ENCODE measurements around the gene ERP27. TPM values are rescaled to one million over a fixed set of nuclear protein-coding genes. Genes with fewer than 3 reads are reported as not detected.

Gene ERP27
- polyA plus RNA-seq, 1 donor (not counting 4 experiments of a cell fraction or from before 2014, with no cell fraction given) = 0.18 TPM

DNA sequence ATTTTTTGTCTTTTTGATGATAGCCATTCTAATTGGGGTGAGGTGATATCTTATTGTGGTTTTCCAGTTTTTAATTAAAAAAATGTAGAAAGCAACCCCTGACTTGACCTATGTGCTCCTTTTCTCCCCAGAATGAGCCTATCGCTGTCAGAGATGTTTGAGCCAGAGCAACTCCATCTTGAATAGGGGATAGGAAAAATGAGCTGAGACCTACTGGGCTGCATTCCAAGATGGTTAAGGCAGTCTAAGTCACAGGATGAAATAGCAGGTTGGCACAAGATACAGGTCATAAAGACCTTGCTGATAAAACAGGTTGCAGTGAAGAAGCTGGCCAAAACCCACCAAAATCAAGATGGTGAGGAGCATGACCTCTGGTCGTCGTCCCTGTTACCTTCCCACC, 13.8 kb downstream of the ERP27 start:
- Histone ChIP-seq H3K9me3 (ENCODE audit: control insufficient read depth, low read depth, low read length) (no peaks in the 10 kb centered on the region), H4K20me1 (ENCODE audit: control insufficient read depth, extremely low read depth, insufficient read depth, low read length) (no peaks in the 10 kb centered on the region), H3K4me1 (ENCODE audit: control insufficient read depth, extremely low read depth, insufficient read depth, low read length) (peaks cover 8% of the 10 kb centered on the region), H3K27me3 (ENCODE audit: control insufficient read depth, extremely low read depth, insufficient read depth, low read length) (no peaks in the 10 kb centered on the region), H3K27ac (ENCODE audit: control insufficient read depth, insufficient read depth, low read length) (no peak overlapping the region), H3K4me2 (ENCODE audit: control insufficient read depth, extremely low read depth, insufficient read depth, low read depth, low read length) (no peak overlapping the region), H3K36me3 (ENCODE audit: control insufficient read depth in 2 of 2, extremely low read depth in 1 of 2, insufficient read depth in 2 of 2, low read length in 2 of 2) (no peaks in the 10 kb centered on the region), H2AFZ (ENCODE audit: control insufficient read depth, low read length) (no peak overlapping the region), H3K4me3 (ENCODE audit: control insufficient read depth in 2 of 3, extremely low read depth in 1 of 3, insufficient read depth in 2 of 3, low read depth in 1 of 3, low read length in 3 of 3) (no peak overlapping the region), H3K79me2 (ENCODE audit: control insufficient read depth, insufficient read depth, low read length) (no peaks in the 10 kb centered on the region), H3K9me1 (ENCODE audit: control insufficient read depth, extremely low read depth, insufficient read depth, low read length) (no peaks in the 10 kb centered on the region), H3K9ac (ENCODE audit: control insufficient read depth, extremely low read depth, insufficient read depth, low read length) (no peak overlapping the region)
- dilution Hi-C loops (cut with MboI; ENCODE audit: extremely low pct_ligation_motif_present, low sequenced_read_pairs) = no loop called here
- FAIRE-seq = no peak
- DNase-seq (ENCODE audit: low read depth, low spot score) = no peak
- TF ChIP-seq, protein P1, sequence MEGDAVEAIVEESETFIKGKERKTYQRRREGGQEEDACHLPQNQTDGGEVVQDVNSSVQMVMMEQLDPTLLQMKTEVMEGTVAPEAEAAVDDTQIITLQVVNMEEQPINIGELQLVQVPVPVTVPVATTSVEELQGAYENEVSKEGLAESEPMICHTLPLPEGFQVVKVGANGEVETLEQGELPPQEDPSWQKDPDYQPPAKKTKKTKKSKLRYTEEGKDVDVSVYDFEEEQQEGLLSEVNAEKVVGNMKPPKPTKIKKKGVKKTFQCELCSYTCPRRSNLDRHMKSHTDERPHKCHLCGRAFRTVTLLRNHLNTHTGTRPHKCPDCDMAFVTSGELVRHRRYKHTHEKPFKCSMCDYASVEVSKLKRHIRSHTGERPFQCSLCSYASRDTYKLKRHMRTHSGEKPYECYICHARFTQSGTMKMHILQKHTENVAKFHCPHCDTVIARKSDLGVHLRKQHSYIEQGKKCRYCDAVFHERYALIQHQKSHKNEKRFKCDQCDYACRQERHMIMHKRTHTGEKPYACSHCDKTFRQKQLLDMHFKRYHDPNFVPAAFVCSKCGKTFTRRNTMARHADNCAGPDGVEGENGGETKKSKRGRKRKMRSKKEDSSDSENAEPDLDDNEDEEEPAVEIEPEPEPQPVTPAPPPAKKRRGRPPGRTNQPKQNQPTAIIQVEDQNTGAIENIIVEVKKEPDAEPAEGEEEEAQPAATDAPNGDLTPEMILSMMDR (optimal IDR thresholded peaks at IDR 0.05 in 1 of 3, IDR thresholded peaks at IDR 0.05 in 1 of 3, conservative IDR thresholded peaks at IDR 0.05 in 1 of 3; ENCODE audit: extremely low read depth in 1 of 3, insufficient read depth in 2 of 3, low read length in 3 of 3) = no peak
- no peak for TF ChIP-seq EZH2 (IDR thresholded peaks at IDR 0.05; ENCODE audit: low read length)

DNA sequence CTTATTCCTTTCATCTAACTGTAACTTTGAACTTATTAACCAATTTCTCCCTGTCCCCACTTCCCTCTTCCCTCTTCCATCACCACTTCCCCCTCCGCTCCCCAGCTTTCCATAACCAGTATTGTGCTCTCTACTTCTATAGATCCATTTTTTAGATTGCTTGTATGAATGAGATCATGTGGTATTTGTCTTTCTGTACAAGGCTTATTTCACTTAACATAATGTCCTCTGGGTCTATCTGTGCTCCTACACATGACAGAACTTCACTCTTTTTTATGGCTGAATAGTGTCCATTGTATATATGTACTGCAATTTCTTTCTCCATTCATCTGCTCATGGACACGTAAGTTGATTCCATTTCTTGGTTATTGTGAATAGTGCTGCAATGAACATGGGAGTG, 14.4 kb downstream of the ERP27 start:
- Histone ChIP-seq H3K9me1 (ENCODE audit: control insufficient read depth, extremely low read depth, insufficient read depth, low read length) (no peaks in the 10 kb centered on the region), H4K20me1 (ENCODE audit: control insufficient read depth, extremely low read depth, insufficient read depth, low read length) (no peaks in the 10 kb centered on the region), H3K9ac (ENCODE audit: control insufficient read depth, extremely low read depth, insufficient read depth, low read length) (no peak overlapping the region), H3K4me3 (ENCODE audit: control insufficient read depth in 2 of 3, extremely low read depth in 1 of 3, insufficient read depth in 2 of 3, low read depth in 1 of 3, low read length in 3 of 3) (no peak overlapping the region), H3K27ac (ENCODE audit: control insufficient read depth, insufficient read depth, low read length) (no peak overlapping the region), H3K79me2 (ENCODE audit: control insufficient read depth, insufficient read depth, low read length) (no peaks in the 10 kb centered on the region), H3K4me2 (ENCODE audit: control insufficient read depth, extremely low read depth, insufficient read depth, low read depth, low read length) (no peak overlapping the region), H2AFZ (ENCODE audit: control insufficient read depth, low read length) (no peak overlapping the region), H3K27me3 (ENCODE audit: control insufficient read depth, extremely low read depth, insufficient read depth, low read length) (no peaks in the 10 kb centered on the region), H3K9me3 (ENCODE audit: control insufficient read depth, low read depth, low read length) (no peaks in the 10 kb centered on the region), H3K36me3 (ENCODE audit: control insufficient read depth in 2 of 2, extremely low read depth in 1 of 2, insufficient read depth in 2 of 2, low read length in 2 of 2) (no peaks in the 10 kb centered on the region), H3K4me1 (ENCODE audit: control insufficient read depth, extremely low read depth, insufficient read depth, low read length) (peaks cover 3% of the 10 kb centered on the region)
- TF ChIP-seq, protein P1 (optimal IDR thresholded peaks at IDR 0.05 in 1 of 3, IDR thresholded peaks at IDR 0.05 in 1 of 3, conservative IDR thresholded peaks at IDR 0.05 in 1 of 3; ENCODE audit: extremely low read depth in 1 of 3, insufficient read depth in 2 of 3, low read length in 3 of 3) = no peak
- no peak for TF ChIP-seq EZH2 (IDR thresholded peaks at IDR 0.05; ENCODE audit: low read length)
- FAIRE-seq = no peak
- no peak for DNase-seq (ENCODE audit: low read depth, low spot score)
- dilution Hi-C loops (cut with MboI; ENCODE audit: extremely low pct_ligation_motif_present, low sequenced_read_pairs) = no loop called here

Measured in keratinocyte (primary cell).